NCI-H1092 treated with DMSO at 0.1 percent for 48 hours (cell line): Measurements from ENCODE around the gene TMEM63A.
"Not testable (repeated sequence)": the region's sequence is repeated elsewhere in the genome, so short reads cannot be mapped to it uniquely, and the experiment has no call there.

ENCODE experiments used
- DNase-seq: peaks from one replicate; lab custom pipeline; 2025; lab: John Stamatoyannopoulos, UW

Gene TMEM63A

GRCh38 chr1:225819346-225820192 is 62.6 kb downstream of the TMEM63A start:
- DNase-seq, result no peak

- DNase-seq, result no peak
These were observed 64.0 kb downstream of the TMEM63A start for GRCh38 chr1:225818229-225818628.

- DNase-seq, result peak; percentile 75
These were observed 64.5 kb downstream of the TMEM63A start for GRCh38 chr1:225817611-225818061.

GRCh38 chr1:225816643-225817538 is 65.3 kb downstream of the TMEM63A start:
- peak; percentile 39 for DNase-seq

DNA sequence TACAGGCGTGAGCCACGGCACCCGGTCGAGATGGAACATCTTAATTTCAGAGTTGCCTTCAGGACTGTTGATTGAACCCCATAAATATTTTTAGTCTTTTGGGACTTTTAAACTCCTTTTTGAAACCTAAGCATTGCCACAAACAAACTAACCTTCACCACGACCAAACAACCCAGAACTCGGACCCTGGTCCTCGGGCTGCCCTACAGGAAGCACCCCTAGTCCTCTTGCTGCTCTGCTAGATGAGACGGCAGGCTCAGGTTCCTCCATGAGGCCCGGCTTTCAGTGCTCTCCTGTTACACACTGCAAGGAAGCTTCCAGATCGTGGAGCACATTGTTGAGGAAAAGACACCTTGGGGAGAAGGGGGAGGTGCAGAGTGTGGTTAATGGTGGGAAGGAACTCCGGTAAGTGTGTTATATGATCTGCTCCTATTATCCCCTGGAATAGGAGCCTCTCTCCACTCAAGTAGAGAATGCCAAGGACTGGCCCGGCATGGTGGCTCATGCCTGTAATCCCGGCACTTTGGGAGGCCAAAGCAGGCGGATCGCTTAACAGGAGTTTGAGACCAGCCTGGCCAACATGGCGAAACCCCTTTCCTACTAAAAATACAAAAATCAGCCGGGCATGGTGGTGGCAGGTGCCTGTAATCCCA is 66.5 kb downstream of the TMEM63A start:
- DNase-seq, result peak; percentile 28

- not testable (repeated sequence) for DNase-seq
These were observed 67.1 kb downstream of the TMEM63A start for GRCh38 chr1:225815090-225815489.

GRCh38 chr1:225814381-225814780 is 67.8 kb downstream of the TMEM63A start:
- no peak for DNase-seq

- no peak for DNase-seq
These were observed 68.8 kb downstream of the TMEM63A start for GRCh38 chr1:225813214-225813964.

- peak; percentile 55 for DNase-seq
These were observed 69.5 kb downstream of the TMEM63A start for GRCh38 chr1:225812488-225813213.

GRCh38 chr1:225811622-225812487 is 70.3 kb downstream of the TMEM63A start:
- peak; percentile 36 for DNase-seq

GRCh38 chr1:225810579-225811538 is 71.3 kb downstream of the TMEM63A start:
- DNase-seq, result not testable (repeated sequence)

DNA sequence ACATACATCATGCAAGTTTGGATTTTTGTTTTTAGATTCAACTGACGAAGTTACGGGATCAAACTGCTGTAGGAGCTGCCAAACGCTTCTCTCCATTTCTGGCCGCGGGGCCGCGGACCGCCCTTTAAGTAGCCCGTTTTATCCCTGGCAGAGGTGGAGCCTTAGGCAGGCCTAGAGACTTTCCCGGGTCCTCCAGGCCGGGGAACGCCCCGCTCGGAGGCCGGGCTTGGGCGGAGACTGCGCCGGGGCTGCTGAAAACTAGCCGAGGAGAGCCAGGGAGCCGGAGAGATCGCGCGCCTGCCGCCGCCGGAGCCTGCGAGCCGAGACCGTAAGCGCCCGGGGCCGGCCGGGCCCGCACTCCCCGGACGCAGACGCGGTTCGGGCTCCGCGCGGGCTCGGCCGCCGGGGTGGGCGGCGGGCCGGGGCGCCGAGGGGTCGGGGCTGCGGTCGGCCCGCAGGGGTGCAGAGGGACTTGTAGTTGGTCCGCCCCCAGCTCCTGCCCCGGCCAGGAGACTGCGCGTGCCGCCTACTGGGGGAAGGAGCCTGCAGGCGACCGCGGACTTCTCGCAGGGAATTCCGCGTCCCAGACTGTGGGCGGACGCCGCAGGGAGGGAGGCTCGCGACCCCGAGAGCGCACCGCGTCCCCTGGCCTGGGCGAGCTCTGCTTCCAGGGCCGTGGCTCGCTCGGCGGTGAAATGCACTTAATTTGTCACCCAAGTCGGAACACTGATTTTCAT is 72.2 kb downstream of the TMEM63A start, which contains the start of gene EPHX1:
Gene EPHX1, plus strand, starts transcription at position 283 of the 737 bp plus-strand sequence. CDS start 18,606 bp downstream, outside the sequence.
- peak; percentile 87 for DNase-seq

DNA sequence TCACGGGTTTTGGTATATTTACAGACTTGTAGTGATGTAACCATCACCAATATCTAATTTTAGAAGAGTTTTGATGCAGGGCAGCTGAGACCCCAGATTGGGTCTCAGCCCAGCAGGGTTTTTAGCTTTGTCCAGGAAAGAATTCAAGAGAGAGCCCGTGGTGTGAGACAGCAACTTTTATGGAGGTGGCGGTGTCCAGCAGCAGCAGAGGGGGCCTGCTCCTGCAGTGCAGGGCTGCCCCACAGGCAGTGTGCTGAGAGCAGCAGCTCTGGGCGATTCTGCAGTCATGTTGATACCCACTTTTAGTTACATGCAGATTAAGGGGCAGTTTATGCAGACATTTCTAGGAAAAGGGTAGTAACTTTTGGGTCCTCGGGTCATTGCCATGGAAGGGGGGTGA is 74.0 kb downstream of the TMEM63A start:
- DNase-seq, result no peak

DNA sequence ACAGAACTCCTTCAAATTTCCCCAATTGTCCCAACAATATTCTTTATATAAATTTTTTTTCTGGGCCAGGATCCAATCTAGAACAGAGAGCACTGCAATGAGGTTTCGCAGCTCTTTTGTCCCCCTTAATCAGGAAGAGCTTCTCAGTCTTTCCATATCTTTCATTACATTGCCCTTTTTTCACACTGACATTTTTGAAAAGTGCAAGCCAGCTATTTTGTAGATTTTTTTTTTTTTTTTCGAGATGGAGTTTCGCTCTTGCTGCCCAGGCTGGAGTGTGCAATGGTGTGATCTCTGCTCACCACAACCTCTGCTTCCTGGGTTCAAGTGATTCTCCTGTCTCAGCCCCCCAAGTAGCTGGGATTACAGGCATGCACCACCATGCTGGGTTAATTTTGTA is 75.4 kb downstream of the TMEM63A start:
- not testable (repeated sequence) for DNase-seq

DNA sequence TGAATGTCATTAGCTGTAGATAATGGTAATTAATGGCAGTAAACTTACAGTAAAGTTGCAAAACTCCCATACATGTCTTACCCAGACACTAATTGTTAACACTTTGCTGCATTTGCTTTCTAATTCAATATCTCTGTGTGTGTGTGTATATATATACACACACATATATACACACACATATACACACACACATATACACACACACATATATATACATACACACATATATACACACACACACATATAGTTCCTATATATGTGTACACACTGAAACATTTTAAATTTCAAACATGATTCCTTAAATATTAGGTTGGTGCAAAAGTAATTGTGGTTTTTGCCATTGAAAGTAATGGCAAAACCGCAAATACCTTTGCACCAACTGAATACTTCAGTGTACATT is 75.9 kb downstream of the TMEM63A start:
- no peak for DNase-seq

DNA sequence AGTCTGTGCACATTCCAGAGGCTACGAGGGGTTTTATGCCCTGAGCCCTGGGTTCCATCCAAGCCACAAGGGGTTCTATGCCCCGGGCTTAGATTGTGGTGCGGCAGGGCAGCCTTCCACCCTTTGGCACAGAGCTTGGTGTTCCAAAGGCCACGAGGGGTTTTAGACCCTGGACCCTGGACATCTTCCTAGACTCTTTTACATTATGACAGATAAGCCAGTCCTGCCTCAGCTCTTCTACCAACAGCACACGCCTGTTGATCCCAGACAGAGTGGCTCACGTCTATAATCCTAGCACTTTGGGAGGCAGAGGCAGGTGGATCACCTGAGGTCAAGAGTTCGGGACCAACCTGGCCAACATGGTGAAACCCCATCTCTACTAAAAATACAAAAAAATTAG is 81.0 kb downstream of the TMEM63A start:
- not testable (repeated sequence) for DNase-seq

DNA sequence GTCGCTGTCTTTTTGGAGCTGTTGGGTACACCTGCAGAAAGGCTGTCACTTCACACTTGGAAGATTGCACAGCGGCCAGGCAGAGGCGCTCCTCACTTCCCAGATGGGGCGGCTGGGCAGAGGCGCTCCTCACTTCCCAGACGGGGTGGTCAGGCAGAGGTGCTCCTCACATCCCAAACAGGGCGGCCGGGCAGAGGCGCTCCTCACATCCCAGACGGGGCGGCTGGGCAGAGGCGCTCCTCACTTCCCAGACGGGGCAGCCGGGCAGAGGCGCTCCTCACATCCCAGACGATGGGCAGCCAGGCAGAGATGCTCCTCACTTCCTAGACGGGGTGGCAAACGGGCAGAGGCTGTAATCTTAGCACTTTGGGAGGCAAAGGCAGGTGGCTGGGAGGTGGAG is 86.1 kb downstream of the TMEM63A start:
- DNase-seq, result not testable (repeated sequence)
